CD1c-positive myeloid dendritic cell (primary cell): ENCODE measurements around the gene LCN6.
"Not testable (repeated sequence)": the region's sequence is repeated elsewhere in the genome, so short reads cannot be mapped to it uniquely, and the experiment has no call there.

Source experiments
- DNase-seq: peaks from one replicate; pipeline ENCODE4 v3.0.0-alpha.2; 2016; ENCODE audit errors: extremely low spot score

The LCN6 gene

DNA sequence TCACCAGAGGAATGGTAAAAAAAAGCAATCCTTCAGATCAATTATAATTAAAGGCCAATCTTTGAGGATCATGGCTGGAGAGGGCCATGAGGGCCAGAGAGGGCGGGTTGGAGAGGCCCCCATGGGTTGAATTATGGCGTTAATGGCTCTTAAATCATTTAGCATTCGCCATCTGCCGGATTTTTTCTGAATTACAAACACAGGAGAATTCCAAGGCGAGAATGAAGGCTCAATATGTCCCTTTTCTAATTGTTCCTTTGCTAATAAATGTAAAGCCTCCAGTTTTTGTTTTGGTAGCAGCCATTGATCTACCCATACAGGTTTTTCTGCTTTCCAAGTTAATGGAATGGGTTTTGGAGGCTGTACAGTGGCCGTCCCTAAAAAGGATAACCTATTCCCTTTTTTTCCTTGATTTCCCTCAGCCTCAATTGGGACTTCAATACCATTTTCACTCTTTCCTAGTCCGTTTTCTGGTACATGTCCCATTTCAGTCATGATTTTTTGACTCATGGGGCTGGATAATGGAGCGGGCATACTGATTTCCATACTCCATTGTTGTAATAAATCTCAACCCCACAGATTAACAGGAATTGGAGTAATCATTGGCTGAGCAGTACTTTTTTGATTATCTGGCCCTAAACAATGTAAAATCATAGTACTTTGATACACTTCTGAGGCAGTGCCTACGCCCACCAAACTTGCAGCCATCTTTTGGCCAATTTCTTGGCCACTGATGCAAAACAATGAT lies 36.1 kb upstream of the LCN6 start:
- DNase-seq: peak; percentile 39

DNA sequence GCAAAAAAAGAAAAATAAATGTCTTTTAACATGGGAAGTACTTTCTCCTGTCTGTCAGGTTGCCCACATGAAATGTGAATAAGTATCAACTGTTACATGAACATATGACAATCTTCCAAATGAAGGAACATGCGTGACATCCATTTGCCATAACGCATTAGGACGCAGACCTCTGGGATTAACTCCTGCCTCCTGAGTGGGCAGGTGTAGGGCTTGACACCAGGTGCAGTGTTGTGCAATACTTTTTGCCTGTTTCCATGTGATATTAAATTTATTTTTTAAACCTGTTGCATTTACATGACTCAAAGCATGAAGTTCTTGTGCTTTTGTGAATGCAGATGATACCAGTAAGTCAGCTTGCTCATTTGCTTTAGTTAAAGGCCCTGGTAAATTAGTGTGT lies 34.1 kb upstream of the LCN6 start:
- DNase-seq: no peak

DNA sequence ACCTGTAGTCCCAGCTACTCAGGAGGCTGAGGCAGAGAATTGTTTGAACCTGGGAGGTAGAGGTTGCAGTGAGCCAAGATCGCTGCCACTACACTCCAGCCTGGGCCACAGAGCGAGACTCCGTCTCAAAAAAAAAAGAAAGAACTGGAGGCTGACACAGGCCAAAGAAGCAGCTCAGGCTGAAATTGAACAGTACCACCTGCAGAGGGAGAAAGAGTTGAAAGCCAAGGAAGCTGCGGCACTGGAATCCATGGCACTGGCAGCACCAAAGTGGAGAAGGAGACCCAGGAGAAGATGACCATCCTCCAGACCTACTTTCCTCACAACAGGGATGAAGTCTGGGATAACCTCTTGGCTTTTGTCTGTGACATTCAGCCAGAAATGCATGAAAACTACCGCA lies 31.5 kb upstream of the LCN6 start:
- no peak for DNase-seq

DNA sequence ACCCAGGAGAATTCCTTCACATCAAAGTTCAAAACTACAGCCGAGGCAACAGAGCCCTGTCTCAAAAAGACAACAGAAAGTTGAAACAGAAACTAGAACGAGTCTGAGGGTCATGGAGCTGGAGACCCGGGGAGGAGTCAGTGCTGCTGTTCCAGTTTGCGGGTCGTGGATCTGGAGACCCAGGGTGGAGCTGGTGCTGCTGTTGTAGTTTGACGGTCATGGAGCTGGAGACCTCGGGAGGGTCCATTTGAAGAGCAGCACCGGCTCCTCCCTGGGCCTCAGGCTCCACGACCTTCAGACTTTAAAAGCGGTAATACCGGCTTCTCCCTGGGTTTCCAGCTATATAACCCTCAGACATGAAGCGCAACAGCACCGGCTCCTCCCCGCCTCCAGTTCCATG lies 29.0 kb upstream of the LCN6 start:
- no peak for DNase-seq

DNA sequence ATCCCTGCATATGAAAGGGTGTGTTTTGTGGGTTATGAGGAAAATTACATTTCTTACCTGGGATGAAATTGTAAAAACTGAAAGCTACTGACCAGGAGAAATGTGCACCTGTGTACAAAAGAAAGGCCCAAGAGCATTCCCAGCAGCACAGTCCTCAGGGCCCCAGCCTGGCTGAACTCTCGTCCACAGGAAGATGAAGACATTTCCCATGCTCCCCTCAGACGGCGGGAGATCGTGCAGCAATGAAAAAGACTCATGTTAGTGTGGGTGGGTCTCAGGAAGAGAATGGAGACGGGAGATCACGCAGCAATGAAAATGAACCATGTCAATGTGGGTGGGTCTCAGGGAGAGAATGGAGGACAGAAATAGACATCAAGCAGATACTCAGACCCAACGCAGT lies 28.6 kb upstream of the LCN6 start:
- DNase-seq: no peak

DNA sequence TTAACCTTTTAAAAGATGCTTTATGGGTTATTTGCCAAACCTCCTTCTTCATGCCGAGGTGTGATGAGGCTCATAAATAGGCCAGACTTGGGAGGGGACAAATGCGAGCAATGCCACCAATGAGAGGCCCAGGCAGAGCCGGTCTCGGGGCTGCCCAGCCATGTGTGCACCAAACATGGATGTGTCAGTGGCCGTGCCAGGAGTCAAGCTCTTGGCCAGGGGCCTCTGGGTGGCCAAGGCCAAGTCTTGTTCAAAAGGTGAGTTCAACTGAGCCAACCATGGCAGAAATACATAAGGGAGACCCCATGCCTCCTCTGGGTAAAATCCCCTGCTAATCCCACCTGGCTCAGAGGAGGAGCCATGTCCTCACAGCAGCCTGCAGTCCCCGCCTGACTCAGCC lies 26.9 kb upstream of the LCN6 start:
- no peak for DNase-seq

DNA sequence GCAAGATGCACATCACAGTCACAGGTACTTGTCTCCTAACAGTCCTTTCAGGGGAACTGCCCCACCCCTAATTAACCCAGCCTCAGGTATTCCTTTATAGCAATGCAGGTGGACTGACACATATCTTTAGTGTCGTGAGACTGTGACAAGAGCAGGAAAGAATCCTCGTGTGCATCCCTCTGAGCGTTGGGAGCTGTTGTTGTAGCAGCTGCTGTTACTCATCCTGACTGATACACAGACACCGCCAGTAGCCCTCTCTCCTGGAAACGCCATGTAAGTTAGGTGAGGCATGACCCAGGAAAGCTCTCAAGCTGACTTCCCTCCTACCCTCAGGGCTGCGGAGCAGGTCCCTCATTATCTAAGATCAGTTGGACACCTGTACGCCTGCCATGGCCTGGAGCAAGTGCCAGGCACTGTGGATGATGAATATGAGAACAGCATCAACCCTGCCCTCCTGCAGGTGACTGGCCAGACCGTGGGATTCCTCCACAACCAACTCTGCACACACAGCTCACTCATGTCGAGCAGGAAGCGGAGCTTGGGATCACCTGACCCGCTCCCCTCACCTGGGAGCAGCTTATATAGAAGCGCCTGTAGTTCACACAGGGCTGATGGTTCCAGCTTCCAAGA lies 26.2 kb upstream of the LCN6 start:
- DNase-seq: no peak

DNA sequence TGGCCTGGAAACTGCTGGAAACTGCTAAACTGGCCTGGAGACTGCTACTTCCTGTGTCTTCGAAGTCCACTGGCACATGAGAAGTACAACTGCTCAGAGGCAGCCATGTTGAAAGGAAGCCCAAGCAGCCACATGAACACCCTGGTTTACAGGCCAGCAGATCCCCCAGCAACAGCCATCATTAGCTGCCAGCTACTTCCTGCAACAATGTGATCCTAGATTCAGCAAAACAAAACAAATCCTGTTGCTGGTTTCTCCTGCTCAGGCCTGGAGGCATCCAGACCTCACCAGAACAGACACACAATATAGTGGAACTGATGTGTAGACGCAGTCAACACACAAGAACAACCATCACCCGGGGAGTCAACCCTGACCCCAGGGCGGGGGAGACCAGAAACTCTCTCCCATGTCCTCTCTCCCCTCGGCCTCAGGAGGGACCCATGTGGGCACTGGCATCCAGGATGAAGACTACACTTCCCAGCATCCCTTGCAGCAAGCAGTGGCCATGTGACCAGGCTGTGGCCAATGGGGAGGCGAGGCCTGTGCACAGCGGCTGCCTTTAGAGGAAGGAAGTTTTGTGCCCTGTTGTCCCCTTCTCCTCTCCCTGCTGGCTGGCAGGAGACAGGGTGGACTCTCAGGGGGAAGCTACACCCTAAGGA lies 25.2 kb upstream of the LCN6 start:
- DNase-seq: peak; percentile 45

DNA sequence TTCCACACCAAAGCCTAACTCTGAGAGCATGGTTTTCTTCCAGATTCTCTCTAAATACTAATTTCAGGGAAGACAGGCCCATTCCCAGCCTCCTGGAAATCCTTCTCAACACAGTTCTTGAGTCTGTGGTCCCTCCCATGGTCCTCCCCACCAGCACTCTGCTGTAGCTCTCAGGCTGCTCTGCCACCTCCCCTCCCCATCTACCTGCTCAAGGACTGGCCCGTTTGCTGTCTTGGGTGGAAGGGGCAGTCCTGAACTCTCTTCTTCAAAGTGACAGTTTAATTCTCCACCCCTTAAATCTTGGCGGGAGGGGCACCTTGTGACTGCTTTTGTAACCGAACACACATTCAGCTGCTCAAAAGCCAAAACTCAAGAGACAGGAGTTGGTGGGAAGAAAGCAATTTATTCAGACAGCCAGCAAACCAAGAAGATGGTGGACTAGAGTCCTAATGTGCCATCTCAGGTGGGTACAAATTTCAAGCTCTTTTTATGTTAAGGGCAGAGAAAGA lies 23.6 kb upstream of the LCN6 start:
- DNase-seq: no peak

DNA sequence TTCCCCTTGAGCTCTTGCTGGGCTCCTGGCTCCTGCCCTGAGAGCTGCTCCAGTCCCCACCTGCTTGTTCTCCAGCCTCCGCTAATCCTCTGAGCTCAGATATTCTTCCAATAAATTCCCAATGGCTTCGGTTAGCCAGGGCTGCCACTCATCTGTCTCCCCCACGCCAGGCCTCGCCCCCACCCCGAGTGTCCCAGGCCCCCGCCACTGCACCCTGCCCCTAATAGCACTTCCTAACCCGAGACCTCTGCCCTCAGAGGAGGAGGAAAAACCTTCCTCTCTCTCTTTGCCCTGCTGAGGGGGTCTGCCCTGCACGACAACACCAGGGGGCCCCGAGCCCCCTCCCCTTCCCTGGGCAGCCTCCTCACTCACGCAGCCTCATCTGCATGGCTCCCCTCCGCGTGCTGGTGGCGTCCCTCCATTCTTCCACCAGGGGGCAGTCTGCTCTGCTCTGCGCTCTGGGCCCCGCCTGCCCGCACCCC lies 21.4 kb upstream of the LCN6 start:
- peak; percentile 58 for DNase-seq

DNA sequence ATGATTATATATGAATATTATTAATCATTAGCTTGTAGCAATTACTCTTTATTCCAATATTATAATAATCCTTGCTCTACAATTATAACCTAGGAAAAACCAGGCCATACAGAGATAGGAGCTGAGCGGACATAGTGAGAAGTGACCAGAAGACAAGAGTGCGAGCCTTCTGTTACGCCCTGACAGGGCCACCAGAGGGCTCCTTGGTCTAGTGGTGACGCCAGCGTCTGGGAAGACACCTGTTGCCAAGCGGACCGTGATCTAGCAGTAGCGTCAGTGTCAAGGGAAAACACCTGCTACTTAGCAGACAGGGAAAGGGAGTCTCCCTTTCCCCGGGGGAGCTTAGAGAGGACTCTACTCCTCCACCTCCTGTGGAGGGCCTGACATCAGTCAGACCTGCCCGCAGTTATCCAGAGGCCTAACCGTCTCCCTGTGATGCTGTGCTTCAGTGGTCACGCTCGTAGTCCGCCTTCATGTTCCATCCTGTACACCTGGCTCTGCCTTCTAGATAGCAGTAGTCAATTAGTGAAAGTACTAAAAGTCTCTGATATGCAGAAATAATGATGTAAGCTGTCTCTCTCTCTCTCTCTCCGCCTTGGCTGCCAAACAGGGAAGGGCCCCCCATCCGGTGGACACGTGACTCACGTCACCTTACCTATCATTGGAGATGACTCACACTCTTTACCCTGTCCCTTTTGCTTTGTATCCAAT lies 18.2 kb upstream of the LCN6 start:
- peak; percentile 44 for DNase-seq

DNA sequence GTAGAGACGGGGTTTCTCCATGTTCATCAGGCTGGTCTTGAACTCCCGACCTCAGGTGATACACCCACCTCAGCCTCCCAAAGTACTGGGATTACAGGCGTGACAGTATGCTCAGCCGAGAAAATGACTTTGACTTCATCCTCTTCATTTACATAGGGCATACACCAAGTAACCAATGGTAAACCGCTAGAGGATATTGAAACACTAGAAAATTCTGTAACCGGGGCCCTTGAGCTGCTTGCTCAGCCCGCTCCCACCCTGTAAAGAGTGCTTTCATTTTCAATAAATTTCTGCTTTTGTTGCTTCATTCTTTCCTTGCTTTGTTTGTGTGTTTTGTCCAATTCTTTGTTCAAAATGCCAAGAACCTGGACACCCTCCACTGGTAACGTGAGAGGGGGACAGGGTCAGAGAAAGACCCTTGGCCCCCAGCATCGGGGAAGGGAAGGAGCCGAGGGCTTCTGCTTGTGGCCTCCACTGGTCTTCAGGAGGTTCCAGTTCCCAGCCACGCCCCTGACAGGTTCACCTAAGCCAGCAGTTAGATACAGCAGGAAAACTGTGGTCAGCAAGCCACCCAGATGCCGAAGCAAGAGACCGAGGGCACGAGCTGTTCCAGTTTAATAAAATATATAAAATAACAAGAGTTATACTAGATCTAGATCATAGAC lies 17.6 kb upstream of the LCN6 start:
- not testable (repeated sequence) for DNase-seq

DNA sequence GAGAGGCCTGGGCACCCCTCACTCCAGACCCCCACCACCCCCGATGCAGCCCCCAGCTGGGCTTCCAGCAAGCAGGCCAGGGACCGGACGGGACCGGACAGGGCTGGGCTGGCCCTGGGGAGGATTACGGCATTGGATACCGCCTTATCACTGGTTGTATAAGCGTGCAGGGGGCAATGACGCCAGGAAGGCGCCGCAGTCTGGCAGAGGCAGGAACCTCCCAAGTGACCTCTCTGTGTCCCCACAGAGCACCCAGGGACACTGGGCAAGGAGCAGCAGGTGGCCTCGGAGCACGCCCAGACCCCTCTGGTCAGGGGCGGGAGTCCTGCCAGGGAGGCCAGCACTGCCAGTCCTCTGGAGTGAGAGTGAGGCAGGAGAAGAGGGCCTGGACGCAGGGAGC lies 16.7 kb upstream of the LCN6 start:
- no peak for DNase-seq

DNA sequence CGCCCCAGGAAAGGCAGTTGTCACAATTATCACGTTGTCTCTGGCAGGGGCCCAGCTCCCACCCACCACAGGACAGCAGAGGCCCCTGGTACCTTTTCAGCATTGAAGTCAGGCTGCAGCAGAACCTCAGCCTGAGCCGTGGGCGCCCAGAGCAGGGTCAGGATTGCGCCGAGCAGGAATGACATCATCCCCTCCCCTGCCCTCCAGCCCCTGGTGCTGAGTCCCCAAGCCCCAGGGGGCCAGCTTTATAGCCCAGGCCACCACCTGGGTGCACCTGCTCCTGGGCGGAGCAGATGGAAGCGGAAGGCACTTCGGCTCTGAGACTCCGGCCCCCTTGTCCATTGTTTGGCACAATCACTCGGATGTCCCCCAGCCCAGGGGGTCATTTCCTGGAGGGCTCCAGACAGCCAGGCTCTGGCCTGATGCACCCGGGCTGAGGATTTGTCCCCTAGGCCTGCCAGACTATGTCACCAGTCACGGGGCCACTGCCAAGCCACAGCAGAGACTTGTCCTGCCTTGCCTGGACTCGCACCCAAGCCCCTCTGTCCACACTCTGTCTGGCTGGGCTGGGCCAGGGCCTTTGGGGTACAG lies 16.1 kb upstream of the LCN6 start, which contains the start of gene LCN15:
TSS of gene LCN15 (minus strand) at position 218 of the 591 bp plus-strand sequence. CDS start at position 188, 30 bp downstream.
- DNase-seq: no peak

DNA sequence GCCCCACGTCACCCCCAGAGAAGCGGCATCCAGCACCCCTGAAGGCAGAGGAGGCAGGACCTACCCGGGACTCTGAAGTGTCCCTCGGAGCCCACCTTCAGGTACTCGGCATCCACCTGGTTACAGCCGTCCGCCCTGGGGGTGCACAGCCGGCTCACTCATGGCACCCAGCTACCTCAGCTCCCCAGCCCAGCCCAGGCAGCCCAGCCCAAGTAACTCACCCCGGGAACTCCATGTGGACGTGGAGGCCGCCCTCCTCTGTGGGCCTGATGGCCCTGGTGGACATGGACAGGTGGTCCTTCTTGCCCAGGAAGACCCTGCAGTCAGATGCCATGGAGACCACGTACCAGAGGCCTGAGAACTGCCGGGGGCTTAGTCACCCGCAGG lies 15.3 kb upstream of the LCN6 start:
- no peak for DNase-seq

DNA sequence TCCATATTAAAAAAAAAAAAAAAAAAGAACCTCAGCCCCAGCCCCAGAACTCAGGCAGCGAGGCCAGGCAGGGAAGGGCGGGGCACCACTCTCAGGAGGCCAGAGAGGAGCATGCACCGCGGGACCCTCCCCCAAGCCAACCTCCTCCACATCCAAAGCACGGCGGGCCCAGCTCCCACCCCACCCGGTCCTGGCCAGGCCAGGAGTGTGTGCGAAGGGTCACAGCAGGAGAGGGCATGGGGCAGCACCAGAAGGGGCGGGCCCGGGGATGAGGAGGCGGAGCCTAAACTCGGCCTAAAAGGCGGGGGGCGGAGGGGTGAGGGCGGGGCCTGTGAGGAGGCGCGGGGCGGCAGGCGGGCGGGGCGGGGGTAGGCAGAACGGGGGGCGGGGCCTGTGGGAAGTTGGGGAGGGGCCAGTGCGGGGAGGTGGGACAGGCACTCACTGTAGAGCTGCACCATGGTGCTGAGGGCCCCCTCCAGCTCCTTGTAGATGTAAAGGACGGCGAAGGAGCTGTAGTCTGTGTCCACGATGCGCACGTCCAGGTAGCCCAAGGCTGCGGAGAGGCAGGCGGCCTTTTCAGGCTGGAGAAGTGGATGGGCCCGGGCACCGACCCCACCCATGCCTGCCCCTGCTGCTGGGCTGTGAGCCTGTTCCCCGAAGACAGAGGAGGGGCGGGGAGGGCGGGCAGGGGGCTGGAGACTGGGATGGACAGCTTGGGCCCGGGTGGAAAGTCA lies 14.8 kb upstream of the LCN6 start:
- peak; percentile 11 for DNase-seq

DNA sequence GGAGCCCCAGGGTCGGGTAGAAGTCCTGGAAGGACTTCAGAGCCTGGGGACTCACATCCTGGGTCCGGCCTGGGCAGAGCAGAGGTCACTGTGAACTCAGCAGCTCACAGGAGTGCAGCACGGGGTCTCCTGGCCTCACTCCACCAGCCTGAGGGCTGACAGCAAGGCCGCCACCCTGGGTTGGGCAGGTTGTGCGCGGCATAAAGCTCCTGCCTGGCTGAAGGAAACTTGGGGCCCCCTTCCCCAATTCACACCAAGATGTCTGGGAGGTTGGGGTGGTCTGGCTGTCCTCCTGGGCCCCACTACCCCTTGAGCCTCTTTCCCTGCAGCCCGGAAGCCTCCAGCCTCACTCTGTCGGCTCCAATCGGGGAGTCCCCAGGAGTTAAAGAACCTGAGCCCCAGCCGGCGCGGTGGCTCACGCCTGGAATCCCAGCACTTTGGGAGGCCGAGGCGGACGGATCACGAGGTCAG lies 13.9 kb upstream of the LCN6 start:
- no peak for DNase-seq

DNA sequence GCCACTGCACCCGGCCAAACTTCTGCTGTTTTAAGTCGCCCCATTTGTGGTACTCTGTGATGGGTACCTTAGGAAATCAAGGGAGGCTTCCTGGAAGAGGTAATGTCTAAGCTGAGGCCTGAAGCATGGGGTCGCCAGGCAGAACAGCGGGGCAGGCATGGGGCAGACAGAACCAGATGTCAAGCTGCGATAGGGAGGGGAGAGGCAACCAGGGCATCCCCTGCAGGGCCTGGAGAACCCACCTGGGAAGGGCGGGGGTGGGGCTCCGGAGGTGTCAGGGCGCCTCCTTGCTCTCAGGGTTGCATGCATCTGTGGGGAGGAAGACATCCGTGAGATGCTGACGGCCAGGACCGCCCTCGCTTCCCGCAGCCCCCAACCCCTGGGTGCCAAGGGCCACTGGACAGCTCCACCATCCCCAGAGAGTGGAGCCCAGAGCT lies 13.2 kb upstream of the LCN6 start:
- DNase-seq: no peak

DNA sequence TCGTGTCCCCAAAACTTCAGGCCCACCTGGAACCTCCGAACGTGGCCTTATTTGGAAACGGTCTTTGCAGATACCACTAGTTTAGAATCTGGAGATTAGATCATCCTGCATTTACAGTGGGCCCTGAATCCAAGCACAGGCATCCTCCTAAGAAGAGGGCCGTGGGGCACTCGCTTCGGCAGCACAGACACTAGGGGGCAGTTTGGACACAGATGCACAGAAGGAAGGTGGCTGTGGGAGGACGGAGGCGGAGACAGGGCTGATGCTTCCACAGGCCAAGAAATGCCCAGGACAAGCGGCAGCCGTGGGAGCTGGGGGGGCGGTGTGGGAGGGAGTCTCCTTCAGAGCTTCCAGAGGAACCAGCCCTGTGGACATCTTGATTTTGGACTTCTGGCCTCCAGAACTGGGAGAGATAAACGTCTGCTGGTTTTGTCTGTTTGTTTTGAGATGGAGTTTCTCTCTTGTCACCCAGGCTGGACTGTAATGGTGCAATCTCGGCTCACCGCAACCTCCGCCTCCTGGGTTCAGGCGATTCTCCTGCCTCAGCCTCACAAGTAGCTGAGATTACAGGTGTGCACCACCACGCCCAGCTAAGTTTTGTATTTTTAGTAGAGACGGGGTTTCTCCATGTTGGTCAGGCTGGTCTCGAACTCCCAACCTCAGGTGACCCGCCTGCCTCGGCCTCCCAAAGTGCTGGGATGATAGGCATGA lies 12.7 kb upstream of the LCN6 start:
- DNase-seq: peak; percentile 42

DNA sequence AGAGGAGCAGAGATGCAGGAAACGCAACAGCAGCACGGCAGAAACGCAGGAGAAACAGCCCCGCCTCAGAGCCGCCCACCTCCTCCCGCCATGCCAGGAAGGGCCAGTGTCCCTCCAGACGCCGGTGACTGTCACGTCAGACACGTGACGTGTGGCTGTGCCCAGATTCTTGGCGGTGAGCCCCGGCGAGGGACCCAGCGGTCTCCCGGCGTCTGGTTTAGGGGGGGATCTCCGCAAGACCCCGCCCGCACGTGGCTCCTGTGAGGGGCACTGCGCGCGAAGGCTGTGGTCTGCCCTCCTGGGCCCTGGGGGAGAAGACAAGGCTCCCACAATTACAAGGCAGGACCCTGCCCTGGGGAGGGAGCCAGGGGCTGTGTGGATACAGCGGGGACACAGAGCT lies 12.1 kb upstream of the LCN6 start:
- no peak for DNase-seq
